Naive thymus-derived CD4-positive, alpha-beta T cell (primary cell): ENCODE measurements around the gene SNRNP48. TPM values are rescaled to one million over a fixed set of nuclear protein-coding genes. Genes with fewer than 3 reads are reported as not detected.

Source experiments
- ATAC-seq: fragments of 150-1000 bp; cut with Tn5 transposase; 2 replicates; pipeline ENCODE4 v1.10.0; 2021; ENCODE audit warnings: mild to moderate bottlenecking, moderate library complexity
- CTCF ChIA-PET: fragments of 350-600 bp; sonication (Branson Sonifier 250); formaldehyde crosslinking; loops from one replicate; lab custom pipeline; 2021; ENCODE audit warnings: antibody characterized with exemption; lab: Charles Lee
- POLR2A ChIA-PET: fragments of 350-600 bp; sonication (Branson Sonifier 250); formaldehyde crosslinking; loops from one replicate; lab custom pipeline; 2021; ENCODE audit warnings: antibody characterized with exemption, inconsistent platforms; lab: Charles Lee
- DNase-seq, 9 donors: peaks; one replicate each; pipeline versions ENCODE4 v3.0.0 to v3.0.0-alpha.2; 2020 to 2022; ENCODE audit warnings: mixed read lengths in 1 of 9
- H3K27ac ChIP-seq: one replicate; pipeline ENCODE4 v1.7.0; 2013; ENCODE audit warnings: mild to moderate bottlenecking, low read depth, low read length, moderate library complexity
- H3K27me3 ChIP-seq, 2 donors: one replicate each; pipeline ENCODE4 v1.7.0; 2013; ENCODE audit warnings: low read length in 2 of 2, mild to moderate bottlenecking in 2 of 2, moderate library complexity in 2 of 2; ENCODE audit not compliant: control insufficient read depth in 2 of 2, insufficient read depth in 2 of 2
- H3K36me3 ChIP-seq, 3 experiments: 1 replicate in 2 of 3; 2 replicates in 1 of 3; pipeline ENCODE4 v1.7.0; 2013; ENCODE audit warnings: low read length in 3 of 3, mild to moderate bottlenecking in 3 of 3, moderate library complexity in 1 of 3; ENCODE audit not compliant: insufficient read depth in 3 of 3, control insufficient read depth in 2 of 3
- H3K4me1 ChIP-seq, 2 donors: one replicate each; pipeline ENCODE4 v1.7.0; 2013; ENCODE audit warnings: low read length in 2 of 2, mild to moderate bottlenecking in 2 of 2, moderate library complexity in 1 of 2; ENCODE audit not compliant: control insufficient read depth in 2 of 2, insufficient read depth in 2 of 2
- H3K4me3 ChIP-seq: 2 replicates; pipeline ENCODE4 v1.7.0; 2013; ENCODE audit warnings: mild to moderate bottlenecking, low read length
- H3K9me3 ChIP-seq, 3 experiments: 1 replicate in 2 of 3; 2 replicates in 1 of 3; pipeline ENCODE4 v1.7.0; 2013; ENCODE audit warnings: low read length in 3 of 3; ENCODE audit not compliant: control insufficient read depth in 2 of 3
- H3K27ac Mint-ChIP-seq, 9 donors: one replicate each; pipeline ENCODE4 v1.8.0; 2020 to 2022; ENCODE audit warnings: mixed read lengths in 9 of 9, mild to moderate bottlenecking in 8 of 9, moderate library complexity in 5 of 9, inconsistent platforms in 2 of 9
- H3K27me3 Mint-ChIP-seq, 5 donors: one replicate each; pipeline ENCODE4 v1.8.0; 2021 to 2022; ENCODE audit warnings: mixed read lengths in 5 of 5, mild to moderate bottlenecking in 1 of 5
- H3K36me3 Mint-ChIP-seq, 5 donors: one replicate each; pipeline ENCODE4 v1.8.0; 2020 to 2022; ENCODE audit warnings: mixed read lengths in 5 of 5, mild to moderate bottlenecking in 3 of 5, inconsistent platforms in 1 of 5
- H3K4me1 Mint-ChIP-seq, 7 donors: one replicate each; pipeline ENCODE4 v1.8.0; 2020 to 2022; ENCODE audit warnings: mixed read lengths in 7 of 7, mild to moderate bottlenecking in 3 of 7, inconsistent platforms in 1 of 7
- H3K4me3 Mint-ChIP-seq, 10 donors: one replicate each; pipeline ENCODE4 v1.8.0; 2020 to 2022; ENCODE audit warnings: mild to moderate bottlenecking in 10 of 10, mixed read lengths in 10 of 10, moderate library complexity in 6 of 10, inconsistent platforms in 2 of 10
- H3K9me3 Mint-ChIP-seq, 11 donors: one replicate each; pipeline ENCODE4 v1.8.0; 2020 to 2022; ENCODE audit warnings: mixed read lengths in 11 of 11, mild to moderate bottlenecking in 4 of 11, inconsistent platforms in 1 of 11, moderate library complexity in 1 of 11
- intact Hi-C, 2 donors: fragments of 100-400 bp; cut with micrococcal nuclease; formaldehyde crosslinking; loops; one replicate each; pipeline ENCODE4 v1.15.1; 2023
- polyA plus RNA-seq, 2 donors: library from polyadenylated mRNA; unstranded; fragments of 300-500 nt; fragmentation: Illumina TruSeq; gene quantifications; one replicate each; pipeline ENCODE4 v1.2.3, GENCODE V29; 2021
- total RNA-seq, 6 experiments: library from RNA in 5 of 6; stranded (reverse) in 5 of 6; gene quantifications; 1 replicate in 5 of 6; 2 replicates in 1 of 6; pipeline ENCODE4 v1.2.3 and lab custom pipeline; 2021 to 2026

SNRNP48 gene
- total and polyA plus RNA-seq, 7 experiments from 2014 or later = 8.6 to 30.4 (median 14.0) TPM

DNA sequence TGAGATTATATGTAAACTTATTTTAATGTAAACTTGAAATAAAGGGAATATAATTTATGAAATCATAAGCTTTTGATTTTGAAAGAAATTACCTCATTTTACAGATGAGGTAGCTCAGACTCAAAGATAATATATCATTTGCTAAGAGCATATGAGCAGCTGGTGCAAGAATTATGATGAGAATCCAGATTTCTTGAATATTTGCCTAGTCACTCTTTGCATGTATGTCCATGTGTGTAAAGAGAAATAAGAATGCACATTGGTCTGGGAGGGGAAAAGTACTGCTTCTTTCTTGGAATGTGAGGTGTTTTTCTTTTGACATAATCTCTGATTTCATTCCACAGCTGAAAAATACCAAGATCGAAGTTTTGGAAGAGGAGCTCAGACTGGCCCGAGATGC, 11.1 kb upstream of the SNRNP48 start:
- Histone ChIP-seq H3K27ac (no peak overlapping the region), H3K9me3 (no peaks in the 10 kb centered on the region), H3K4me1 (no peaks in the 10 kb centered on the region), H3K36me3 (no peaks in the 10 kb centered on the region), H3K4me3 (no peak overlapping the region), H3K27me3 (no peaks in the 10 kb centered on the region)
- Mint-ChIP-seq H3K27ac (no peak overlapping the region), H3K9me3 (peaks cover 0 to 4% (median 0%) of the 10 kb centered on the region in 11 donors), H3K4me3 (no peak overlapping the region), H3K27me3 (peaks cover 11 to 41% (median 16%) of the 10 kb centered on the region in 5 donors), H3K36me3 (no peaks in the 10 kb centered on the region), H3K4me1 (no peaks in the 10 kb centered on the region)
- ChIA-PET CTCF (no interaction called here), POLR2A (no interaction called here)
- intact Hi-C loops = no loop called here
- DNase-seq = no peak
- no peak for ATAC-seq

DNA sequence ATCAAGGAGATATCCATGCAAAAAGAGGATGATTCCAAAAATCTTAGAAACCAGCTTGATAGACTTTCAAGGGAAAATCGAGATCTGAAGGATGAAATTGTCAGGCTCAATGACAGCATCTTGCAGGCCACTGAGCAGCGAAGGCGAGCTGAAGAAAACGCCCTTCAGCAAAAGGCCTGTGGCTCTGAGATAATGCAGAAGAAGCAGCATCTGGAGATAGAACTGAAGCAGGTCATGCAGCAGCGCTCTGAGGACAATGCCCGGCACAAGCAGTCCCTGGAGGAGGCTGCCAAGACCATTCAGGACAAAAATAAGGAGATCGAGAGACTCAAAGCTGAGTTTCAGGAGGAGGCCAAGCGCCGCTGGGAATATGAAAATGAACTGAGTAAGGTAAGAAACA, 10.1 kb upstream of the SNRNP48 start:
- H3K36me3 ChIP-seq = no peaks in the 10 kb centered on the region
- Mint-ChIP-seq H3K27me3 (peaks cover 11 to 32% (median 16%) of the 10 kb centered on the region in 5 donors), H3K4me1 (peaks cover 0 to 8% (median 0%) of the 10 kb centered on the region in 7 donors), H3K9me3 (peaks cover 0 to 4% (median 0%) of the 10 kb centered on the region in 11 donors), H3K36me3 (no peaks in the 10 kb centered on the region), H3K4me3 (no peak overlapping the region), H3K27ac (no peak overlapping the region)
- intact Hi-C loops = no loop called here
- H3K4me3 ChIP-seq = no peak overlapping the region
- ATAC-seq (no peak), DNase-seq (no peak)
- H3K27me3 ChIP-seq = no peaks in the 10 kb centered on the region
- POLR2A ChIA-PET = no interaction called here
- no peak overlapping the region for H3K27ac ChIP-seq
- H3K9me3 ChIP-seq = no peaks in the 10 kb centered on the region
- H3K4me1 ChIP-seq = no peaks in the 10 kb centered on the region
- CTCF ChIA-PET = no interaction called here

DNA sequence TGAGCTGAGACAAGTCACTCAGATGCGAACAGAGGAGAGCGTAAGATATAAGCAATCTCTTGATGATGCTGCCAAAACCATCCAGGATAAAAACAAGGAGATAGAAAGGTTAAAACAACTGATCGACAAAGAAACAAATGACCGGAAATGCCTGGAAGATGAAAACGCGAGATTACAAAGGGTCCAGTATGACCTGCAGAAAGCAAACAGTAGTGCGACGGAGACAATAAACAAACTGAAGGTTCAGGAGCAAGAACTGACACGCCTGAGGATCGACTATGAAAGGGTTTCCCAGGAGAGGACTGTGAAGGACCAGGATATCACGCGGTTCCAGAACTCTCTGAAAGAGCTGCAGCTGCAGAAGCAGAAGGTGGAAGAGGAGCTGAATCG, 9.5 kb upstream of the SNRNP48 start:
- H3K27me3 ChIP-seq = no peaks in the 10 kb centered on the region
- ChIA-PET POLR2A (no interaction called here), CTCF (interaction anchor here (0.6 kb wide), 1 partner anchor 16 kb away, joined by 3 read pairs; no protein-coding TSS in a partner anchor)
- DNase-seq = no peak
- Mint-ChIP-seq H3K36me3 (no peaks in the 10 kb centered on the region), H3K9me3 (peaks cover 0 to 4% (median 0%) of the 10 kb centered on the region in 11 donors), H3K4me3 (no peak overlapping the region), H3K27ac (no peak overlapping the region), H3K4me1 (peaks cover 0 to 8% (median 3%) of the 10 kb centered on the region in 7 donors), H3K27me3 (peaks cover 7 to 29% (median 16%) of the 10 kb centered on the region in 5 donors)
- H3K36me3 ChIP-seq = no peaks in the 10 kb centered on the region
- no peaks in the 10 kb centered on the region for H3K4me1 ChIP-seq
- ATAC-seq = no peak
- no peak overlapping the region for H3K27ac ChIP-seq
- H3K9me3 ChIP-seq = no peaks in the 10 kb centered on the region
- H3K4me3 ChIP-seq = no peak overlapping the region
- intact Hi-C loops = no loop called here

DNA sequence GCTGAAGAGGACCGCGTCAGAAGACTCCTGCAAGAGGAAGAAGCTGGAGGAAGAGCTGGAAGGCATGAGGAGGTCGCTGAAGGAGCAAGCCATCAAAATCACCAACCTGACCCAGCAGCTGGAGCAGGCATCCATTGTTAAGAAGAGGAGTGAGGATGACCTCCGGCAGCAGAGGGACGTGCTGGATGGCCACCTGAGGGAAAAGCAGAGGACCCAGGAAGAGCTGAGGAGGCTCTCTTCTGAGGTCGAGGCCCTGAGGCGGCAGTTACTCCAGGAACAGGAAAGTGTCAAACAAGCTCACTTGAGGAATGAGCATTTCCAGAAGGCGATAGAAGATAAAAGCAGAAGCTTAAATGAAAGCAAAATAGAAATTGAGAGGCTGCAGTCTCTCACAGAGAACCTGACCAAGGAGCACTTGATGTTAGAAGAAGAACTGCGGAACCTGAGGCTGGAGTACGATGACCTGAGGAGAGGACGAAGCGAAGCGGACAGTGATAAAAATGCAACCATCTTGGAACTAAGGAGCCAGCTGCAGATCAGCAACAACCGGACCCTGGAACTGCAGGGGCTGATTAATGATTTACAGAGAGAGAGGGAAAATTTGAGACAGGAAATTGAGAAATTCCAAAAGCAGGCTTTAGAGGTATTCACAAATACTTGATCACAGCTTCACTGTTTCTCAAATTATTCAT, 8.9 kb upstream of the SNRNP48 start:
- ChIA-PET POLR2A (no interaction called here), CTCF (interaction anchor here (0.6 kb wide), 2 partner anchors 16 to 859 kb away, joined by 3 read pairs; no protein-coding TSS in a partner anchor)
- Mint-ChIP-seq H3K9me3 (peaks cover 0 to 4% (median 0%) of the 10 kb centered on the region in 11 donors), H3K4me1 (peaks cover 0 to 8% (median 3%) of the 10 kb centered on the region in 7 donors), H3K4me3 (no peak overlapping the region), H3K27me3 (peaks cover 6 to 25% (median 16%) of the 10 kb centered on the region in 5 donors), H3K27ac (no peak overlapping the region), H3K36me3 (no peaks in the 10 kb centered on the region)
- Histone ChIP-seq H3K36me3 (no peaks in the 10 kb centered on the region), H3K4me1 (no peaks in the 10 kb centered on the region), H3K27ac (no peak overlapping the region), H3K27me3 (no peaks in the 10 kb centered on the region), H3K9me3 (no peaks in the 10 kb centered on the region), H3K4me3 (no peak overlapping the region)
- intact Hi-C loops = no loop called here
- DNase-seq (no peak), ATAC-seq (no peak)

DNA sequence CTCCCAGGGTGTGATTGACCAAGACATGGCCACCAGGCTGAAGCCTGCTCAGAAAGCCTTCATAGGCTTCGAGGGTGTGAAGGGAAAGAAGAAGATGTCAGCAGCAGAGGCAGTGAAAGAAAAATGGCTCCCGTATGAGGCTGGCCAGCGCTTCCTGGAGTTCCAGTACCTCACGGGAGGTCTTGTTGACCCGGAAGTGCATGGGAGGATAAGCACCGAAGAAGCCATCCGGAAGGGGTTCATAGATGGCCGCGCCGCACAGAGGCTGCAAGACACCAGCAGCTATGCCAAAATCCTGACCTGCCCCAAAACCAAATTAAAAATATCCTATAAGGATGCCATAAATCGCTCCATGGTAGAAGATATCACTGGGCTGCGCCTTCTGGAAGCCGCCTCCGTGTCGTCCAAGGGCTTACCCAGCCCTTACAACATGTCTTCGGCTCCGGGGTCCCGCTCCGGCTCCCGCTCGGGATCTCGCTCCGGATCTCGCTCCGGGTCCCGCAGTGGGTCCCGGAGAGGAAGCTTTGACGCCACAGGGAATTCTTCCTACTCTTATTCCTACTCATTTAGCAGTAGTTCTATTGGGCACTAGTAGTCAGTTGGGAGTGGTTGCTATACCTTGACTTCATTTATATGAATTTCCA, 4.6 kb upstream of the SNRNP48 start:
- Mint-ChIP-seq H3K27me3 (peaks cover 0 to 13% (median 5%) of the 10 kb centered on the region in 5 donors), H3K4me1 (peaks cover 8 to 34% (median 24%) of the 10 kb centered on the region in 7 donors), H3K36me3 (no peaks in the 10 kb centered on the region), H3K4me3 (peak overlapping the region in 1 of 10 donors; percentile 40), H3K27ac (no peak overlapping the region), H3K9me3 (peaks cover 0 to 4% (median 0%) of the 10 kb centered on the region in 11 donors)
- POLR2A ChIA-PET = interaction anchor here (1.3 kb wide), 1 partner anchor 15 kb away, joined by 3 read pairs; no protein-coding TSS in a partner anchor
- Histone ChIP-seq H3K9me3 (no peaks in the 10 kb centered on the region), H3K27me3 (no peaks in the 10 kb centered on the region), H3K27ac (no peak overlapping the region), H3K4me3 (no peak overlapping the region), H3K4me1 (peaks cover 5 to 9% of the 10 kb centered on the region in 2 donors), H3K36me3 (peaks cover 0 to 5% (median 0%) of the 10 kb centered on the region in 3 experiments)
- ATAC-seq (no peak), DNase-seq (no peak)
- intact Hi-C loops = no loop called here
- CTCF ChIA-PET = no interaction called here

DNA sequence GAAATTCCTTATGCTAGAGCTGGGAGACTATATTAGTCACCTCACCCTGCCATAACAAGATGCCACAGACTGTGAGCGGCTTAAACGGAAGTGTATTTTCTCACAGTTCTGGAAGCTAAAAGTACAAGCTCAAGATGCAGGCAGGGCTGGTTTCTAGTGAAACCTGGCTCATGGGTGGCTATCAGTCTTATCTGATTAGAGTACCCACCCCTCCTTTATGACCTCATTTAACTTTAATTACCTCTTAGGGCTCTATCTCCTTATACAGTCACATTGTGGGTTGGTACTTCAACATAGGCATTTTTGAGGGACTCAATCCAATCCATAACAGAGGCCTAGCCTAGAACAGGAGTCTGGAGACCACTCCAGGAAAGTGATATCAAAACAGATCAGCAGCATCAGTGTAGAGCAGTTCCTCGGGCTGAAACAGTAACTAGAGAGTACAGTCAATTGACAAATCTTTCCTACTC, 2.3 kb upstream of the SNRNP48 start:
- Mint-ChIP-seq H3K36me3 (peaks cover 0 to 6% (median 0%) of the 10 kb centered on the region in 5 donors), H3K4me3 (peak overlapping the region in 6 of 10 donors; percentile 2 to 52 (median 22)), H3K27me3 (peaks cover 0 to 8% (median 1%) of the 10 kb centered on the region in 5 donors), H3K27ac (peak overlapping the region in 7 of 9 donors; percentile 8 to 80 (median 57)), H3K9me3 (peaks cover 0 to 2% (median 0%) of the 10 kb centered on the region in 11 donors), H3K4me1 (peaks cover 25 to 56% (median 46%) of the 10 kb centered on the region in 7 donors)
- Histone ChIP-seq H3K4me3 (no peak overlapping the region), H3K27ac (no peak overlapping the region), H3K27me3 (no peaks in the 10 kb centered on the region), H3K9me3 (no peaks in the 10 kb centered on the region), H3K4me1 (peaks cover 12 to 17% of the 10 kb centered on the region in 2 donors), H3K36me3 (peaks cover 0 to 5% (median 0%) of the 10 kb centered on the region in 3 experiments)
- ChIA-PET POLR2A (interaction anchor here (0.6 kb wide), 1 partner anchor 304 kb away, joined by 3 read pairs; no protein-coding TSS in a partner anchor), CTCF (no interaction called here)
- no peak for ATAC-seq
- DNase-seq = no peak
- intact Hi-C loops = no loop called here
